ENCODE data around the gene ATP9A. TPM values are rescaled to one million over a fixed set of nuclear protein-coding genes. Genes with fewer than 3 reads are reported as not detected.
A peak's percentile ranks its signal among the peaks of the same experiment; 100 is the strongest.

Gene ATP9A
- total RNA-seq, 2 donors from 2014 or later: 16.8 to 24.6 TPM

DNA sequence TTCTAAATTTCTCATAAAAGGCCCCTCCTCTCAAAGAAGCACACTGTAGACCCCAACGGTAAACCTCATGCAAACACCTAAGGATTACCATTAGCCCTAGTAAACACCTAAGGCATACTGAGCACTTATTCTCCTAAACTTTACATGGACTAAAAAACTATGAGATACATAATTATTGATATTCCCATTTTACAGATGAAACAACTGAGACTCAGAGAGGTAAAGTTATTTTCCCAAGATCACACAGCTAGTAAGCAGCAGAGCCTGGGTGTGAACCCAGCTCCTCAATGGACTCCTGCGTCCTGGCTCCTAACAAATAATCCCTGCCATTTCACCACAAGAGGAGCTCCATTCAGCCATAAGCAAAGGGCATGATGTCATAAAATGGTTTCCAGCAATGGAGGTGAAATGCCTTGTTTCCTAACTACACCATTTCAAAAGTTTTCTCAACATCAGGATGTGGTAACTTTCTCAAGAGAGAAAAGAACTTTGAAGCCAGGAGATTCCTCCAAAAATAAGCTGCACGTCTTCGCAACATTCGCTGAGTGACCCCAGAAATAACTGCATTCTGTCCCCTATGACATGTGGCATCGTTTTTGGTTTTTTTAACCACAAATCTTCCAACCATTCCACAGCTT, 4.1 kb downstream of the ATP9A start:
- Histone ChIP-seq H3K4me1 (peaks cover 2% of the 10 kb centered on the region), H3K27me3 (no peaks in the 10 kb centered on the region), H3K36me3 (replicated peaks in 1 of 2; ENCODE audit: insufficient read depth in 1 of 2, low read depth in 2 of 2) (no peaks in the 10 kb centered on the region), H3K9me3 (no peaks in the 10 kb centered on the region), H3K4me3 (no peak overlapping the region), H3K27ac (no peak overlapping the region)
- DNase-seq: no peak
- 80 to 88% methylated on average over 6 of the region's 6 CpGs for WGBS, 2 donors
- TF ChIP-seq, protein P1, sequence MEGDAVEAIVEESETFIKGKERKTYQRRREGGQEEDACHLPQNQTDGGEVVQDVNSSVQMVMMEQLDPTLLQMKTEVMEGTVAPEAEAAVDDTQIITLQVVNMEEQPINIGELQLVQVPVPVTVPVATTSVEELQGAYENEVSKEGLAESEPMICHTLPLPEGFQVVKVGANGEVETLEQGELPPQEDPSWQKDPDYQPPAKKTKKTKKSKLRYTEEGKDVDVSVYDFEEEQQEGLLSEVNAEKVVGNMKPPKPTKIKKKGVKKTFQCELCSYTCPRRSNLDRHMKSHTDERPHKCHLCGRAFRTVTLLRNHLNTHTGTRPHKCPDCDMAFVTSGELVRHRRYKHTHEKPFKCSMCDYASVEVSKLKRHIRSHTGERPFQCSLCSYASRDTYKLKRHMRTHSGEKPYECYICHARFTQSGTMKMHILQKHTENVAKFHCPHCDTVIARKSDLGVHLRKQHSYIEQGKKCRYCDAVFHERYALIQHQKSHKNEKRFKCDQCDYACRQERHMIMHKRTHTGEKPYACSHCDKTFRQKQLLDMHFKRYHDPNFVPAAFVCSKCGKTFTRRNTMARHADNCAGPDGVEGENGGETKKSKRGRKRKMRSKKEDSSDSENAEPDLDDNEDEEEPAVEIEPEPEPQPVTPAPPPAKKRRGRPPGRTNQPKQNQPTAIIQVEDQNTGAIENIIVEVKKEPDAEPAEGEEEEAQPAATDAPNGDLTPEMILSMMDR (IDR thresholded peaks at IDR 0.05): no peak
- TF ChIP-seq POLR2A (IDR thresholded peaks at IDR 0.05): no peak
- no peak for ATAC-seq
- intact Hi-C loops (cut with DNase I): no loop called here

DNA sequence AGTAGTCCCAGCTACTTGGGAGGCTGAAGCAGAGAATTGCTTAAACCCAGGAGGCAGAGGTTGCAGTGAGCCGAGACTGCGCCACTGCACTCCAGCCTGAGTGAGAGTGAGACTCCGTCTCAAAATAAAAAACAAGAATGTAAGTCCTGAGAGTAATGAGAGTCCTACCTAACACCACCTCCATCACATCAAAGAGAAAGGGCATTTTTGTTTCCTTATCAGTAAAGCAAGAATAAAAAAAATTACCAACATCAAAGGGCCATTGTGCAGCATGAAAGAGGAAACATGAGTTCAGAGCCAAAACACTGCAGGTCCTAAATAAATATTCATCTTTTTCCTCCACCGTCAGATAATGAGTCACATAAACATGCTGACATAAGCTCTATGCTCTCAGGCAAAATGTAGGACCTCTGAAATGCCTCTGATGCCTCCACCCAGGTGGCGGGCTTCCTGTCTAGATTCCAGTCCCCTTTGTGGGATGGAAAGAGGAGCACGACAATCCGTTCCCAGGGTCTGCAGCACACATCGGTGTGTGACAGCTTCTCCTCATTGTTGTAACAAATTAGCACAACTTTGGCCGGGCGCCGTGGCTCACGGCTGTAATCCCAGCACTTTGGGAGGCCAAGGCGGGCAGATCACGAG, 7.2 kb downstream of the ATP9A start:
- no peaks in the 10 kb centered on the region for H3K9me3 ChIP-seq
- H3K4me1 ChIP-seq: peaks cover 12% of the 10 kb centered on the region
- no peaks in the 10 kb centered on the region for H3K27me3 ChIP-seq
- H3K4me3 ChIP-seq: no peak overlapping the region
- ATAC-seq (peak; percentile 84), DNase-seq (no peak)
- intact Hi-C loops (cut with DNase I): no loop called here
- WGBS, 2 donors: 55 to 60% methylated on average over 11 to 13 of the region's 14 CpGs
- H3K27ac ChIP-seq: peak overlapping the region; percentile 23 to 74 (median 68)
- TF ChIP-seq, protein P1 (IDR thresholded peaks at IDR 0.05): no peak
- TF ChIP-seq POLR2A (IDR thresholded peaks at IDR 0.05): no peak
- no peaks in the 10 kb centered on the region for H3K36me3 ChIP-seq (replicated peaks in 1 of 2; ENCODE audit: insufficient read depth in 1 of 2, low read depth in 2 of 2)

DNA sequence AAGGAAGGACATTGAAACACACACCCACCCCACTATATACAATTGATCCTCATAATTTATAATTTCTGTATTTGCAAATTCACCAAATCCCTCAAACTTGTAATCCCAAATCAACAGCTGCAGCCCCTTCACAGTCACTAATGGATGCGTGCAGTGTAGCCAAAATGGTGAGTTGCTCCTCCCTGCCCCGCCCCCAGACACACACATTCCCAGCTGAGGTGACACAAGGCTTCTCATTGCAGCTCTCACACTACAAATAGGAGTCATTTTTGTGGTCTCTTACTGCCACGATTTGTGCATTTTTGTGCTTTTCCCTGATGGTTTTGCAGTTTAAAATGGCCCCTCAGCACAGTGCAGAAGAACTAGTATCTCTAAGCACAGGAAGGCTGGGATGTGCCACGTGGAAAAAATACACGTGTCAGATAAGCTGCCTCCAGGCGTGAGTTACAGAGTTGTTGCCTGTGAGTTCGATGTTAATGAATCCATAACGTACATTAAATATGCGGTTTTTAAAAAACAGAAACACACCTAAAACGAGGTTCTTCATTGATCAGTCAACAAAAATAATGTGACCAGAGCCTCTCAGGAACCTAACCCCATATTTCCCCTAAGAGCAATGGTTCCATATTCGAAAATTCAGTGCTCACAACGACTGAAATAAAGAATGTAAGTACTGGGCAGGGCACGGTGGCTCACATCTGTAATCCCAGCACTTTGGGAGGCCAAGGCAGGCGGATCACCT, 8.2 kb downstream of the ATP9A start:
- WGBS, 2 donors: 86% methylated on average over 14 of the region's 14 CpGs
- TF ChIP-seq POLR2A (IDR thresholded peaks at IDR 0.05): no peak
- TF ChIP-seq, protein P1 (IDR thresholded peaks at IDR 0.05): no peak
- Histone ChIP-seq H3K9me3 (no peaks in the 10 kb centered on the region), H3K27me3 (no peaks in the 10 kb centered on the region), H3K4me1 (peaks cover 12% of the 10 kb centered on the region), H3K27ac (peak overlapping the region in 3 of 4 donors; percentile 30 to 74 (median 72)), H3K4me3 (no peak overlapping the region), H3K36me3 (replicated peaks in 1 of 2; ENCODE audit: insufficient read depth in 1 of 2, low read depth in 2 of 2) (no peaks in the 10 kb centered on the region)
- ATAC-seq (no peak), DNase-seq (no peak)
- intact Hi-C loops (cut with DNase I): no loop called here

DNA sequence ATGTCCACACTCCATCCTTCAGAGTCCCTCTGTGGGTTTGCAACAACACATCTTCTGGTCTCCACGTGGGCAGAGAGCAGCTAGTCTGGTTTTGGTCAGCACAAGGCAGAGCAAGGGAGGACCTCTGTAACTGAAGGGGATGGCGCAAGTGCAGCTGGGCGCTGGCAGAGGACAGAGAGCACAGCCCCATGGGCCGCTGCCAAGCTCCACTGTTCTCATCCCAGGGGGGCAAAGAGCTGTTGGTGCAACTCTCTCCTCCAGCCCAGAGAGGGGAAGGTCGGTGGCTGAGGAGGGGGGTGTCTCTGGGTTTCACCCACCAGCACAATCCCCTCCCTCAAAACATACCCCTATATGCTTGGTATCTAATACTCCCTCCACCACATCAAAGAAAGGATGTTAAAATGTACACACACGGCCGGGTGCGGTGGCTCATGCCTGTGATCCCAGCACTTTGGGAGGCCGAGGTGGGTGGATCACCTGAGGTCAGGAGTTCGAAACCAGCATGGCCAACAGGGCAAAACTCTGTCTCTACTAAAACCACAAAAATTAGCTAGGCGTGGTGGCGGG, 9.1 kb downstream of the ATP9A start:
- Histone ChIP-seq H3K36me3 (replicated peaks in 1 of 2; ENCODE audit: insufficient read depth in 1 of 2, low read depth in 2 of 2) (no peaks in the 10 kb centered on the region), H3K27me3 (no peaks in the 10 kb centered on the region), H3K9me3 (no peaks in the 10 kb centered on the region), H3K4me1 (peaks cover 12% of the 10 kb centered on the region), H3K27ac (peak overlapping the region in 2 of 4 donors; percentile 16 to 24), H3K4me3 (no peak overlapping the region)
- DNase-seq (peak in 1 of 4 donors; percentile 33), ATAC-seq (no peak)
- TF ChIP-seq, protein P1 (IDR thresholded peaks at IDR 0.05): no peak
- no peak for TF ChIP-seq POLR2A (IDR thresholded peaks at IDR 0.05)
- intact Hi-C loops (cut with DNase I): no loop called here
- WGBS, 2 donors: 72 to 88% methylated on average over 7 to 11 of the region's 12 CpGs

All from body of pancreas (tissue), 4 donors.